Measurements from ENCODE around the gene NPPA. TPM values are rescaled to one million over a fixed set of nuclear protein-coding genes. Genes with fewer than 3 reads are reported as not detected.

The NPPA gene
- total and polyA plus RNA-seq, 9 of the 15 experiments (the other 6 are each of a cell fraction or from before 2014, with no cell fraction given) = not detected

DNA sequence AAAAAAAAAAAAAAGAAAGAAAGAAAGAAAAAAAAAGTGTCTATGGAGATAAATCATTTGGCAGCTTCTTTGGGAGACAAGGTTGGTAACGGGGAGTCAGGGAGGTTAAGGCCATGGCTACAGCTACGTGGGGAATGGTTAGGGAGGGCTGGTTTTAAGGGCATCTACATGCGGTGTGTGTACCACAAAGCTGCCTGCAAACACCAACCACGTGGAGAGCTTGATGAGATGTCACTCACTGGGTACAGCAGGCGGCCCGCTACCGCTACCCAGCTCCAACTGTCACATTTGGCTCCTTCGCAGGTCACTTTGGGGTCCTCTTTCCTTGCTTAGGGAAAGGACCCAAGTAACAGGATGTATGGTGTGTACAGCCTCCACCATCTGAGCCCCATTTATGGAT is 6.9 kb upstream of the NPPA start:
- no TSS peak for BruUV-seq (replicated peaks)
- Histone ChIP-seq H4K20me1 (replicated peaks; ENCODE audit: control insufficient read depth, insufficient read depth, low read length) (peaks cover 15% of the 10 kb centered on the region), H3K79me2 (ENCODE audit: control insufficient read depth, insufficient read depth, low read length) (no peaks in the 10 kb centered on the region), H3K9me1 (ENCODE audit: control insufficient read depth, insufficient read depth, low read length) (no peaks in the 10 kb centered on the region), H3K9me3 (replicated peaks; ENCODE audit: control insufficient read depth, insufficient read depth, low read depth, low read length) (no peaks in the 10 kb centered on the region), H3K9ac (ENCODE audit: insufficient read depth in 1 of 2, low read depth in 2 of 2, low read length in 2 of 2) (no peak overlapping the region), H3K4me1 (replicated peaks in 1 of 2; ENCODE audit: control insufficient read depth in 2 of 2, insufficient read depth in 2 of 2, low read length in 2 of 2) (peaks cover 6 to 18% of the 10 kb centered on the region in 2 experiments; a peak in 4 of 5 replicates), H3K36me3 (ENCODE audit: control insufficient read depth, insufficient read depth, low read length) (no peaks in the 10 kb centered on the region), H3K27ac (ENCODE audit: extremely low read depth, low read depth, low read length) (no peak overlapping the region), H3K4me2 (ENCODE audit: insufficient read depth, low read length) (no peak overlapping the region), H3K4me3 (no peak overlapping the region), H2AFZ (ENCODE audit: low read depth, low read length) (no peak overlapping the region), H3K27me3 (ENCODE audit: control insufficient read depth in 2 of 2, insufficient read depth in 2 of 2, low read length in 2 of 2) (peaks cover 29 to 48% of the 10 kb centered on the region in 2 experiments; a peak in 4 of 5 replicates)
- FAIRE-seq (no peak), DNase-seq (ENCODE audit: extremely low read depth in 1 of 4, low spot score in 3 of 4) (no peak), ATAC-seq (no peak)
- TF ChIP-seq ZNF384 (IDR thresholded peaks at IDR 0.05; ENCODE audit: low read depth, low read length) = peak; percentile 15; the same call in 1 of the 2 replicates
- TF ChIP-seq, protein P1, sequence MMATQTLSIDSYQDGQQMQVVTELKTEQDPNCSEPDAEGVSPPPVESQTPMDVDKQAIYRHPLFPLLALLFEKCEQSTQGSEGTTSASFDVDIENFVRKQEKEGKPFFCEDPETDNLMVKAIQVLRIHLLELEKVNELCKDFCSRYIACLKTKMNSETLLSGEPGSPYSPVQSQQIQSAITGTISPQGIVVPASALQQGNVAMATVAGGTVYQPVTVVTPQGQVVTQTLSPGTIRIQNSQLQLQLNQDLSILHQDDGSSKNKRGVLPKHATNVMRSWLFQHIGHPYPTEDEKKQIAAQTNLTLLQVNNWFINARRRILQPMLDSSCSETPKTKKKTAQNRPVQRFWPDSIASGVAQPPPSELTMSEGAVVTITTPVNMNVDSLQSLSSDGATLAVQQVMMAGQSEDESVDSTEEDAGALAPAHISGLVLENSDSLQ (IDR thresholded peaks at IDR 0.05) = peak; percentile 19; the same call in 1 of the 2 replicates
- TF ChIP-seq, protein P2, sequence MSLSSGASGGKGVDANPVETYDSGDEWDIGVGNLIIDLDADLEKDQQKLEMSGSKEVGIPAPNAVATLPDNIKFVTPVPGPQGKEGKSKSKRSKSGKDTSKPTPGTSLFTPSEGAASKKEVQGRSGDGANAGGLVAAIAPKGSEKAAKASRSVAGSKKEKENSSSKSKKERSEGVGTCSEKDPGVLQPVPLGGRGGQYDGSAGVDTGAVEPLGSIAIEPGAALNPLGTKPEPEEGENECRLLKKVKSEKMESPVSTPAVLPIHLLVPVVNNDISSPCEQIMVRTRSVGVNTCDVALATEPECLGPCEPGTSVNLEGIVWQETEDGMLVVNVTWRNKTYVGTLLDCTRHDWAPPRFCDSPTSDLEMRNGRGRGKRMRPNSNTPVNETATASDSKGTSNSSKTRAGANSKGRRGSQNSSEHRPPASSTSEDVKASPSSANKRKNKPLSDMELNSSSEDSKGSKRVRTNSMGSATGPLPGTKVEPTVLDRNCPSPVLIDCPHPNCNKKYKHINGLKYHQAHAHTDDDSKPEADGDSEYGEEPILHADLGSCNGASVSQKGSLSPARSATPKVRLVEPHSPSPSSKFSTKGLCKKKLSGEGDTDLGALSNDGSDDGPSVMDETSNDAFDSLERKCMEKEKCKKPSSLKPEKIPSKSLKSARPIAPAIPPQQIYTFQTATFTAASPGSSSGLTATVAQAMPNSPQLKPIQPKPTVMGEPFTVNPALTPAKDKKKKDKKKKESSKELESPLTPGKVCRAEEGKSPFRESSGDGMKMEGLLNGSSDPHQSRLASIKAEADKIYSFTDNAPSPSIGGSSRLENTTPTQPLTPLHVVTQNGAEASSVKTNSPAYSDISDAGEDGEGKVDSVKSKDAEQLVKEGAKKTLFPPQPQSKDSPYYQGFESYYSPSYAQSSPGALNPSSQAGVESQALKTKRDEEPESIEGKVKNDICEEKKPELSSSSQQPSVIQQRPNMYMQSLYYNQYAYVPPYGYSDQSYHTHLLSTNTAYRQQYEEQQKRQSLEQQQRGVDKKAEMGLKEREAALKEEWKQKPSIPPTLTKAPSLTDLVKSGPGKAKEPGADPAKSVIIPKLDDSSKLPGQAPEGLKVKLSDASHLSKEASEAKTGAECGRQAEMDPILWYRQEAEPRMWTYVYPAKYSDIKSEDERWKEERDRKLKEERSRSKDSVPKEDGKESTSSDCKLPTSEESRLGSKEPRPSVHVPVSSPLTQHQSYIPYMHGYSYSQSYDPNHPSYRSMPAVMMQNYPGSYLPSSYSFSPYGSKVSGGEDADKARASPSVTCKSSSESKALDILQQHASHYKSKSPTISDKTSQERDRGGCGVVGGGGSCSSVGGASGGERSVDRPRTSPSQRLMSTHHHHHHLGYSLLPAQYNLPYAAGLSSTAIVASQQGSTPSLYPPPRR (CRISPR knock-in tag; IDR thresholded peaks at IDR 0.05; ENCODE audit: borderline replicate concordance) = no peak
- in situ Hi-C loops (cut with MboI) (no loop called here), intact Hi-C loops (cut with micrococcal nuclease) (no loop called here)
- 3% methylated on average over 6 of the region's 8 CpGs for WGBS (ENCODE audit: insufficient coverage, low coverage, missing lambda C conversion rate)
- POLR2A ChIA-PET = interaction anchor here (0.6 to 8.8 kb wide), 4 partner anchors 15 to 440 kb away, joined by 3 to 96 read pairs (median 8); no protein-coding TSS in a partner anchor
- CTCF ChIA-PET (ENCODE audit: low intra/inter-chr PET ratio) = no interaction called here

Measured in K562 (cell line).